PC-3 (cell line): ENCODE results near the gene KCTD17. TPM values are rescaled to one million over a fixed set of nuclear protein-coding genes. Genes with fewer than 3 reads are reported as not detected.

Experiments
- ATAC-seq: fragments of 200-7000 bp; cut with Tn5 transposase; 2 replicates; pipeline ENCODE4 v1.9.1; 2020; ENCODE audit warnings: mild to moderate bottlenecking, moderate library complexity
- BruUV-seq: library from RNA; stranded (reverse); fragments of 400-500 nt; replicated peaks from 2 replicates; lab custom pipeline; 2021; lab: Mats Ljungman, UMichigan
- CTCF ChIA-PET: fragments of 300-600 bp; sonication (Branson Sonifier 250); formaldehyde crosslinking; loops from one replicate; lab custom pipeline; 2022; ENCODE audit warnings: antibody characterized with exemption; lab: Charles Lee
- POLR2A ChIA-PET: fragments of 300-600 bp; sonication (Branson Sonifier 250); formaldehyde crosslinking; loops from one replicate; lab custom pipeline; 2022; ENCODE audit warnings: antibody characterized with exemption; ENCODE audit not compliant: unreplicated experiment; lab: Charles Lee
- DNase-seq: peaks from one replicate; pipeline ENCODE4 v3.0.0-alpha.2; 2015
- H2AFZ ChIP-seq: fragments of 300-600 bp; sonication (generic); 2 replicates; pipeline ENCODE4 v1.6.0; 2016; ENCODE audit warnings: antibody characterized with exemption, low read length
- H3F3A ChIP-seq: fragments of 300-600 bp; sonication (generic); one replicate; pipeline ENCODE4 v1.6.0; 2017; ENCODE audit warnings: antibody characterized with exemption, low read length, control low read depth, mild to moderate bottlenecking; ENCODE audit not compliant: unreplicated experiment
- H3K27ac ChIP-seq: fragments of 300-600 bp; sonication (generic); 2 replicates; pipeline ENCODE4 v1.5.1; 2016; ENCODE audit warnings: mild to moderate bottlenecking, low read length
- H3K27me3 ChIP-seq: fragments of 300-600 bp; sonication (generic); 2 replicates; pipeline ENCODE4 v1.6.1; 2016; ENCODE audit warnings: low read length, mixed read lengths
- H3K36me3 ChIP-seq: fragments of 300-600 bp; sonication (generic); 2 replicates; pipeline ENCODE4 v1.6.1; 2016; ENCODE audit warnings: low read depth, mixed run types, low read length, mixed read lengths
- H3K4me1 ChIP-seq: fragments of 300-600 bp; sonication (generic); 2 replicates; pipeline ENCODE4 v1.5.1; 2016; ENCODE audit warnings: low read length; ENCODE audit not compliant: insufficient read depth
- H3K4me2 ChIP-seq: fragments of 300-600 bp; sonication (generic); 2 replicates; pipeline ENCODE4 v1.6.0; 2016; ENCODE audit warnings: low read length
- H3K4me3 ChIP-seq: fragments of 300-600 bp; sonication (generic); 2 replicates; pipeline ENCODE4 v1.5.1; 2016; ENCODE audit warnings: mild to moderate bottlenecking, low read length, mixed read lengths
- H3K79me2 ChIP-seq: fragments of 300-600 bp; sonication (generic); 2 replicates; pipeline ENCODE4 v1.6.1; 2017; ENCODE audit warnings: low read length, mixed read lengths
- H3K9ac ChIP-seq: fragments of 300-600 bp; sonication (generic); 2 replicates; pipeline ENCODE4 v1.6.0; 2016; ENCODE audit warnings: mild to moderate bottlenecking, low read length
- H3K9me2 ChIP-seq: fragments of 300-600 bp; sonication (generic); replicated peaks from 2 replicates; pipeline ENCODE4 v1.6.1; 2016; ENCODE audit warnings: mixed run types, low read length, mixed read lengths
- H3K9me3 ChIP-seq: fragments of 300-600 bp; sonication (generic); 2 replicates; pipeline ENCODE4 v1.6.1; 2016; ENCODE audit warnings: low read length, mixed read lengths
- H4K20me1 ChIP-seq: fragments of 300-600 bp; sonication (generic); 2 replicates; pipeline ENCODE4 v1.6.1; 2016; ENCODE audit warnings: low read length, mixed read lengths
- CTCF ChIP-seq: fragments of 300-600 bp; sonication (generic); conservative IDR thresholded peaks from 2 replicates; pipeline ENCODE4 v1.5.1; 2017; ENCODE audit warnings: antibody characterized with exemption, low read depth, mild to moderate bottlenecking, low read length
- EZH2 ChIP-seq: fragments of 300-600 bp; sonication (generic); IDR thresholded peaks from one replicate; pipeline ENCODE4 v1.6.1; 2017; ENCODE audit warnings: antibody characterized with exemption, mild to moderate bottlenecking, low read length; ENCODE audit not compliant: unreplicated experiment
- EZH2phosphoT487 ChIP-seq: fragments of 300-600 bp; sonication (generic); IDR thresholded peaks from 2 replicates; pipeline ENCODE4 v1.6.1; 2018; ENCODE audit warnings: mild to moderate bottlenecking, antibody characterized with exemption, low read length, borderline replicate concordance
- intact Hi-C: fragments of 100-400 bp; cut with micrococcal nuclease; formaldehyde crosslinking; loops from 2 replicates; pipeline ENCODE4 v1.9.0; 2023
- total RNA-seq: library from RNA; depleted of rRNA; stranded (reverse); fragments of >200 nt; gene quantifications from 2 replicates; pipeline ENCODE4 v1.2.3, GENCODE V29; 2014

The KCTD17 gene
- total RNA-seq, 1 experiment from 2014 or later: 25.9 TPM

GRCh38 chr22:37032134-37032534, 19.4 kb upstream of the KCTD17 start:
- no peaks in the 10 kb centered on the region for H3K27me3 ChIP-seq
- H3K79me2 ChIP-seq: no peaks in the 10 kb centered on the region
- no peaks in the 10 kb centered on the region for H3K9me2 ChIP-seq
- DNase-seq (no peak), ATAC-seq (no peak)
- H3K4me1 ChIP-seq: peaks cover 23% of the 10 kb centered on the region
- no peaks in the 10 kb centered on the region for H3F3A ChIP-seq
- no peaks in the 10 kb centered on the region for H3K36me3 ChIP-seq
- intact Hi-C loops: no loop called here
- H4K20me1 ChIP-seq: no peaks in the 10 kb centered on the region
- CTCF ChIA-PET: no interaction called here
- peak overlapping the region; percentile 43 for H3K27ac ChIP-seq
- H3K9ac ChIP-seq: no peak overlapping the region
- no peaks in the 10 kb centered on the region for H3K9me3 ChIP-seq
- no peak overlapping the region for H3K4me3 ChIP-seq
- no peak for TF ChIP-seq EZH2phosphoT487
- no peak for TF ChIP-seq EZH2
- no peak for TF ChIP-seq CTCF
- POLR2A ChIA-PET: interaction anchor here (1.0 kb wide), 1 partner anchor 13 kb away, joined by 18 read pairs; no protein-coding TSS in a partner anchor
- peak overlapping the region; percentile 31; the same call in 1 of the 2 replicates for H3K4me2 ChIP-seq
- H2AFZ ChIP-seq: no peak overlapping the region
- TSS peak; percentile 14 for BruUV-seq

GRCh38 chr22:37032535-37033460, 18.7 kb upstream of the KCTD17 start:
- DNase-seq: peak; percentile 73
- Histone ChIP-seq H4K20me1 (no peaks in the 10 kb centered on the region), H3K79me2 (no peaks in the 10 kb centered on the region), H3K4me1 (peaks cover 23% of the 10 kb centered on the region), H3K27me3 (no peaks in the 10 kb centered on the region), H3K36me3 (no peaks in the 10 kb centered on the region), H3K9me2 (no peaks in the 10 kb centered on the region), H3F3A (no peaks in the 10 kb centered on the region), H3K4me2 (peak overlapping the region; percentile 31), H3K9ac (no peak overlapping the region), H3K4me3 (no peak overlapping the region), H3K27ac (peak overlapping the region; percentile 53), H3K9me3 (no peaks in the 10 kb centered on the region), H2AFZ (no peak overlapping the region)
- intact Hi-C loops: no loop called here
- ChIA-PET CTCF (no interaction called here), POLR2A (interaction anchor here (1.0 kb wide), 1 partner anchor 12 kb away, joined by 18 read pairs; no protein-coding TSS in a partner anchor)
- BruUV-seq: no TSS peak
- TF ChIP-seq EZH2 (no peak), EZH2phosphoT487 (no peak)
- peak; percentile 48 for ATAC-seq

GRCh38 chr22:37033605-37034430, 17.7 kb upstream of the KCTD17 start:
- no peak for TF ChIP-seq EZH2
- TF ChIP-seq EZH2phosphoT487: no peak
- no peak for TF ChIP-seq CTCF
- Histone ChIP-seq H3K27ac (no peak overlapping the region), H3K9me2 (no peaks in the 10 kb centered on the region), H3K27me3 (no peaks in the 10 kb centered on the region), H3K4me3 (no peak overlapping the region), H3K9me3 (no peaks in the 10 kb centered on the region), H3K9ac (no peak overlapping the region), H3K79me2 (no peaks in the 10 kb centered on the region), H4K20me1 (no peaks in the 10 kb centered on the region), H3F3A (no peaks in the 10 kb centered on the region), H3K4me1 (peaks cover 23% of the 10 kb centered on the region), H3K4me2 (no peak overlapping the region; the same call in 1 of the 2 replicates), H3K36me3 (no peaks in the 10 kb centered on the region), H2AFZ (no peak overlapping the region)
- ATAC-seq (no peak), DNase-seq (no peak)
- ChIA-PET POLR2A (no interaction called here), CTCF (no interaction called here)
- BruUV-seq: no TSS peak
- intact Hi-C loops: no loop called here
